ENCODE measurements around the gene LRCH4. TPM values are rescaled to one million over a fixed set of nuclear protein-coding genes. Genes with fewer than 3 reads are reported as not detected.
A peak's percentile ranks its signal among the peaks of the same experiment; 100 is the strongest.

The LRCH4 gene
- total and polyA plus RNA-seq, 2 of the 13 experiments (the other 11 are each of a cell fraction or from before 2014, with no cell fraction given), result 7.0 to 9.3 TPM

DNA sequence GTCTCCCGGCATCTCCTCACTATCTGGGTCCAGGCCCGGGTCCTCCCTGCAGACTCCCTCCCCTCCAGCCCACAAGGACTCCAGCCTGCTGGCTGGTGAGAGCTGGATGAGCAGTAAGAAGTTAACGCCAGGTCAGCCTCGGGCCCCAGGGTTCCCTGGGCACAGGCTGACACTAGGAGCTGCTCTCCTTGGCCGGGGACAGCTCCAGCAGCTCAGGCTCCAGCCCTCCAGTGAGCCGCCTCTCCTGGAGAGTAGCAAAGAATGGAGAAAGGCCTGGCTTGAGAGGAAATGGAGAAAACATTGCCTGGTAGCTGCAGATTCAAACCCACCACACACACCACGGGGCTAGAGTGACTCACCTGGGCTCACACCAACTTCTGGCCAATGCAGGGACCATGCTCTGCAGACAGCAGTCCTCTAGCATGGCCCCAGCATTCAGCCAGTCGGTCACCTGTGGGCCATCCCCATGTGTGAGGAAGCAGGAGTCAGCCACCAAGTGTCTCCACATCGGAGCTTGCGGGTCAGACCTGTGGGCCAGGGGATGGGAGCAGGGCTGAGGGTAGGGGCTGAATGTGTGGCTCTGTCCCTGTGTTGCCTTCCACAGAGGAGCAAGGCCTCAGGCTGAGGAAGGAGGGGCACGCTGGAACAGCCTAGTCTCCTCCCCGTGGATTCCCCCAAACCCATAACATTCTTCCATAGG, 18.7 kb downstream of the LRCH4 start (continued):
- TF ChIP-seq, protein P1, sequence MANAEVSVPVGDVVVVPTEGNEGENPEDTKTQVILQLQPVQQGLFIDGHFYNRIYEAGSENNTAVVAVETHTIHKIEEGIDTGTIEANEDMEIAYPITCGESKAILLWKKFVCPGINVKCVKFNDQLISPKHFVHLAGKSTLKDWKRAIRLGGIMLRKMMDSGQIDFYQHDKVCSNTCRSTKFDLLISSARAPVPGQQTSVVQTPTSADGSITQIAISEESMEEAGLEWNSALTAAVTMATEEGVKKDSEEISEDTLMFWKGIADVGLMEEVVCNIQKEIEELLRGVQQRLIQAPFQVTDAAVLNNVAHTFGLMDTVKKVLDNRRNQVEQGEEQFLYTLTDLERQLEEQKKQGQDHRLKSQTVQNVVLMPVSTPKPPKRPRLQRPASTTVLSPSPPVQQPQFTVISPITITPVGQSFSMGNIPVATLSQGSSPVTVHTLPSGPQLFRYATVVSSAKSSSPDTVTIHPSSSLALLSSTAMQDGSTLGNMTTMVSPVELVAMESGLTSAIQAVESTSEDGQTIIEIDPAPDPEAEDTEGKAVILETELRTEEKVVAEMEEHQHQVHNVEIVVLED (CRISPR knock-in tag; IDR thresholded peaks at IDR 0.05; ENCODE audit: borderline replicate concordance), result 0 out of 2 replicates have a peak, but pooled peaks have one; percentile 5
- TF ChIP-seq SNAPC5 (CRISPR knock-in tag; IDR thresholded peaks at IDR 0.05; ENCODE audit: borderline replicate concordance), result 0 out of 2 replicates have a peak, but pooled peaks have one; percentile 4
- TF ChIP-seq ZNF605 (CRISPR knock-in tag; IDR thresholded peaks at IDR 0.05), result no peak
- TF ChIP-seq ZNF441 (CRISPR knock-in tag; IDR thresholded peaks at IDR 0.05; ENCODE audit: borderline replicate concordance), result no peak
- TF ChIP-seq ZBTB7B (CRISPR knock-in tag; IDR thresholded peaks at IDR 0.05), result peak; percentile 19; the same call in 1 of the 2 replicates
- 0 out of 2 replicates have a peak, but pooled peaks have one; percentile 12 for TF ChIP-seq ELF1 (CRISPR knock-in tag; IDR thresholded peaks at IDR 0.05)
- TF ChIP-seq WIZ (CRISPR knock-in tag; IDR thresholded peaks at IDR 0.05), result no peak
- TF ChIP-seq CREM (IDR thresholded peaks at IDR 0.05), result no peak
- TF ChIP-seq CREM (CRISPR knock-in tag; IDR thresholded peaks at IDR 0.05), result no peak
- TF ChIP-seq ZNF350 (CRISPR knock-in tag; IDR thresholded peaks at IDR 0.05; ENCODE audit: borderline replicate concordance, low read depth), result no peak
- no peak for TF ChIP-seq ATF4 (CRISPR knock-in tag; IDR thresholded peaks at IDR 0.05)
- TF ChIP-seq ZNF44 (CRISPR knock-in tag; IDR thresholded peaks at IDR 0.05), result no peak
- no peak for TF ChIP-seq MYNN (CRISPR knock-in tag; IDR thresholded peaks at IDR 0.05; ENCODE audit: low read depth)
- no peak for TF ChIP-seq TBX2 (CRISPR knock-in tag; IDR thresholded peaks at IDR 0.05; ENCODE audit: borderline replicate concordance)
- TF ChIP-seq IRF9 (CRISPR knock-in tag; IDR thresholded peaks at IDR 0.05; ENCODE audit: borderline replicate concordance), result 0 out of 2 replicates have a peak, but pooled peaks have one; percentile 5
- TF ChIP-seq HNRNPL (IDR thresholded peaks at IDR 0.05; ENCODE audit: low read depth, low read length), result 0 out of 2 replicates have a peak, but pooled peaks have one; percentile 41
- TF ChIP-seq SAP130 (CRISPR knock-in tag; IDR thresholded peaks at IDR 0.05; ENCODE audit: low read depth), result no peak
- TF ChIP-seq ZNF792 (CRISPR knock-in tag; IDR thresholded peaks at IDR 0.05), result no peak
- TF ChIP-seq ZNF501 (CRISPR knock-in tag; IDR thresholded peaks at IDR 0.05), result peak; percentile 47

All from HepG2 (cell line).